DOHH2 (cell line): ENCODE results near the gene TPM3.
A peak's percentile ranks its signal among the peaks of the same experiment; 100 is the strongest.

ENCODE experiments used
- H3F3A ChIP-seq: fragments of 200-600 bp; sonication (generic), shearing (Covaris generic); 2 replicates; pipeline ENCODE4 v1.6.0; 2016; ENCODE audit warnings: antibody characterized with exemption, mild to moderate bottlenecking; ENCODE audit not compliant: control insufficient read depth, insufficient read depth
- H3K27ac ChIP-seq: fragments of 200-600 bp; sonication (generic); 2 replicates; pipeline ENCODE4 v1.5.1; 2014; ENCODE audit warnings: low read depth, mild to moderate bottlenecking, low read length, moderate library complexity
- H3K27me3 ChIP-seq: fragments of 200-600 bp; sonication (generic); 2 replicates; pipeline ENCODE4 v1.6.1; 2014; ENCODE audit warnings: mild to moderate bottlenecking, low read length, mixed read lengths; ENCODE audit not compliant: control insufficient read depth
- H3K36me3 ChIP-seq: fragments of 200-600 bp; sonication (generic); 2 replicates; pipeline ENCODE4 v1.6.1; 2014; ENCODE audit warnings: mild to moderate bottlenecking, low read length, moderate library complexity, mixed read lengths; ENCODE audit not compliant: control insufficient read depth
- H3K4me1 ChIP-seq: fragments of 200-600 bp; sonication (generic); 2 replicates; pipeline ENCODE4 v1.6.1; 2014; ENCODE audit warnings: mild to moderate bottlenecking, low read length, mixed read lengths; ENCODE audit not compliant: control insufficient read depth
- H3K4me2 ChIP-seq: fragments of 200-600 bp; sonication (generic); 2 replicates; pipeline ENCODE4 v1.6.0; 2014; ENCODE audit warnings: mild to moderate bottlenecking, low read length, moderate library complexity
- H3K4me3 ChIP-seq: fragments of 200-600 bp; sonication (generic); 2 replicates; pipeline ENCODE4 v1.5.1; 2014; ENCODE audit warnings: mild to moderate bottlenecking, low read length, mixed read lengths
- H3K79me2 ChIP-seq: fragments of 200-600 bp; sonication (generic); 2 replicates; pipeline ENCODE4 v1.6.1; 2014; ENCODE audit warnings: mild to moderate bottlenecking, low read length, mixed read lengths; ENCODE audit not compliant: control insufficient read depth
- H3K9me2 ChIP-seq: fragments of 200-600 bp; sonication (generic); replicated peaks from 2 replicates; pipeline ENCODE4 v1.6.1; 2014; ENCODE audit warnings: mild to moderate bottlenecking, low read length, mixed read lengths; ENCODE audit not compliant: control insufficient read depth
- H3K9me3 ChIP-seq: fragments of 200-600 bp; sonication (generic); 2 replicates; pipeline ENCODE4 v1.6.1; 2014; ENCODE audit warnings: antibody characterized with exemption, low read length, mixed read lengths; ENCODE audit not compliant: control insufficient read depth, insufficient read depth
- H4K20me1 ChIP-seq: fragments of 200-600 bp; sonication (generic); 2 replicates; pipeline ENCODE4 v1.6.0; 2014; ENCODE audit warnings: low read depth, mild to moderate bottlenecking, antibody characterized with exemption, low read length, moderate library complexity; ENCODE audit not compliant: control insufficient read depth, insufficient read depth
- CTCF ChIP-seq: fragments of 200-600 bp; sonication (generic); IDR thresholded peaks from one replicate; pipeline ENCODE4 v1.5.1; 2014; ENCODE audit warnings: antibody characterized with exemption, mild to moderate bottlenecking, low read depth, low read length; ENCODE audit not compliant: poor library complexity, severe bottlenecking
- EZH2phosphoT487 ChIP-seq: fragments of 200-600 bp; sonication (generic); IDR thresholded peaks from 2 replicates; pipeline ENCODE4 v1.6.1; 2017; ENCODE audit warnings: borderline replicate concordance, mild to moderate bottlenecking, antibody characterized with exemption, low read length, moderate library complexity, mixed read lengths

The TPM3 gene

GRCh38 chr1:154179946-154180687 is 11.8 kb downstream of the TPM3 start:
- Histone ChIP-seq H3K4me3 (peak overlapping the region; percentile 82), H3K4me1 (peaks cover 52% of the 10 kb centered on the region), H3K27me3 (no peaks in the 10 kb centered on the region), H4K20me1 (peaks cover 48% of the 10 kb centered on the region), H3K9me2 (no peaks in the 10 kb centered on the region), H3K4me2 (peak overlapping the region; percentile 91), H3K9me3 (no peaks in the 10 kb centered on the region), H3K36me3 (peaks cover 68% of the 10 kb centered on the region), H3F3A (no peaks in the 10 kb centered on the region), H3K27ac (peak overlapping the region; percentile 66), H3K79me2 (peaks cover 79% of the 10 kb centered on the region)
- TF ChIP-seq CTCF (no peak), EZH2phosphoT487 (no peak)

GRCh38 chr1:154178911-154179811 is 12.7 kb downstream of the TPM3 start:
- Histone ChIP-seq H3K36me3 (peaks cover 75% of the 10 kb centered on the region), H3K9me3 (no peaks in the 10 kb centered on the region), H3K79me2 (peaks cover 87% of the 10 kb centered on the region), H4K20me1 (peaks cover 48% of the 10 kb centered on the region), H3K27me3 (no peaks in the 10 kb centered on the region), H3K4me1 (peaks cover 52% of the 10 kb centered on the region), H3K27ac (no peak overlapping the region), H3K4me3 (peak overlapping the region; percentile 82; the same call in 1 of the 2 replicates), H3K4me2 (peak overlapping the region; percentile 91), H3K9me2 (no peaks in the 10 kb centered on the region), H3F3A (no peaks in the 10 kb centered on the region)
- no peak for TF ChIP-seq CTCF
- no peak for TF ChIP-seq EZH2phosphoT487

- TF ChIP-seq CTCF, result no peak
- TF ChIP-seq EZH2phosphoT487, result no peak
- Histone ChIP-seq H3K4me1 (peaks cover 52% of the 10 kb centered on the region), H3K9me2 (no peaks in the 10 kb centered on the region), H3K79me2 (peaks cover 87% of the 10 kb centered on the region), H3K4me3 (peak overlapping the region; percentile 82; the same call in 1 of the 2 replicates), H3F3A (no peaks in the 10 kb centered on the region), H3K4me2 (peak overlapping the region; percentile 91), H3K9me3 (no peaks in the 10 kb centered on the region), H3K27ac (no peak overlapping the region), H3K27me3 (no peaks in the 10 kb centered on the region), H3K36me3 (peaks cover 81% of the 10 kb centered on the region), H4K20me1 (peaks cover 48% of the 10 kb centered on the region)
These were observed 13.9 kb downstream of the TPM3 start for GRCh38 chr1:154178013-154178412.
